Activated gamma-delta T cell treated with anti-CD3 and anti-CD28 coated beads, Interleukin-2, amount 50 U/mL, for 16 hours (primary cell): ENCODE results near the gene TNFRSF11A.
A peak's percentile ranks its signal among the peaks of the same experiment; 100 is the strongest.

Experiments used
- DNase-seq: peaks from one replicate; pipeline ENCODE4 v3.0.0-alpha.2; 2020; ENCODE audit warnings: low read depth

The TNFRSF11A gene

GRCh38 chr18:62324917-62325805, at the start of gene TNFRSF11A:
Gene TNFRSF11A (plus strand): TSS chr18:62325310. CDS start chr18:62325353, 43 bp downstream.
- DNase-seq, result peak; percentile 21

- DNase-seq, result no peak
Measured at GRCh38 chr18:62277045-62277444, 48.1 kb upstream of the TNFRSF11A start.

GRCh38 chr18:62279561-62279960, 45.5 kb upstream of the TNFRSF11A start:
- no peak for DNase-seq

- no peak for DNase-seq
Measured at GRCh38 chr18:62280058-62280457, 45.1 kb upstream of the TNFRSF11A start.

GRCh38 chr18:62280786-62281185, 44.3 kb upstream of the TNFRSF11A start:
- no peak for DNase-seq

- no peak for DNase-seq
Measured at GRCh38 chr18:62281684-62282083, 43.4 kb upstream of the TNFRSF11A start.

- DNase-seq, result no peak
Measured at GRCh38 chr18:62282188-62282629, 42.9 kb upstream of the TNFRSF11A start.

GRCh38 chr18:62284637-62285036, 40.5 kb upstream of the TNFRSF11A start:
- no peak for DNase-seq

GRCh38 chr18:62285281-62285680, 39.8 kb upstream of the TNFRSF11A start:
- no peak for DNase-seq

- no peak for DNase-seq
Measured at GRCh38 chr18:62287781-62288664, 37.1 kb upstream of the TNFRSF11A start.

- DNase-seq, result no peak
Measured at GRCh38 chr18:62288665-62289008, 36.5 kb upstream of the TNFRSF11A start.

GRCh38 chr18:62289047-62289446, 36.1 kb upstream of the TNFRSF11A start:
- no peak for DNase-seq

- no peak for DNase-seq
Measured at GRCh38 chr18:62294073-62294472, 31.0 kb upstream of the TNFRSF11A start.

- no peak for DNase-seq
Measured at GRCh38 chr18:62300359-62300963, 24.6 kb upstream of the TNFRSF11A start.

GRCh38 chr18:62301322-62301721, 23.8 kb upstream of the TNFRSF11A start:
- DNase-seq, result no peak

GRCh38 chr18:62312851-62313250, 12.3 kb upstream of the TNFRSF11A start:
- DNase-seq, result no peak

- DNase-seq, result no peak
Measured at GRCh38 chr18:62318228-62319180, 6.6 kb upstream of the TNFRSF11A start.

- no peak for DNase-seq
Measured at GRCh38 chr18:62321201-62321600, 3.9 kb upstream of the TNFRSF11A start.

- DNase-seq, result no peak
Measured at GRCh38 chr18:62323483-62324180, 1.5 kb upstream of the TNFRSF11A start.

GRCh38 chr18:62324181-62324828, 805 bp upstream of the TNFRSF11A start:
- no peak for DNase-seq
